HEK293T (cell line): ENCODE results near the gene GALNT16.

Source experiments
- CTCF ChIA-PET: fragments of 350-600 bp; formaldehyde crosslinking; extraction: SDS; loops from one replicate; lab custom pipeline; 2021; ENCODE audit warnings: antibody characterized with exemption, inconsistent platforms; lab: Yijun Ruan, JAX
- POLR2A ChIA-PET: fragments of 350-600 bp; formaldehyde crosslinking; extraction: SDS; loops from one replicate; lab custom pipeline; 2020; ENCODE audit warnings: antibody characterized with exemption, inconsistent platforms; lab: Yijun Ruan, JAX
- DNase-seq: peaks from one replicate; pipeline ENCODE4 v3.0.0; 2012; ENCODE audit warnings: mixed read lengths; ENCODE audit errors: extremely low spot score
- ARNT ChIP-seq: fragments of 450-650 bp; IDR thresholded peaks from 2 replicates; pipeline ENCODE4 v1.6.1; 2017; ENCODE audit warnings: mild to moderate bottlenecking
- BHLHE40 ChIP-seq: fragments of 450-650 bp; IDR thresholded peaks from 2 replicates; pipeline ENCODE4 v1.6.1; 2016; ENCODE audit warnings: mild to moderate bottlenecking, moderate library complexity, borderline replicate concordance
- CTBP1 ChIP-seq: fragments of 450-650 bp; IDR thresholded peaks from 2 replicates; pipeline ENCODE4 v1.6.1; 2016; ENCODE audit warnings: borderline replicate concordance
- ELF4 ChIP-seq: fragments of 450-650 bp; IDR thresholded peaks from 2 replicates; pipeline ENCODE4 v1.6.1; 2017; ENCODE audit warnings: antibody characterized with exemption
- FOXA1 ChIP-seq: fragments of 450-650 bp; IDR thresholded peaks from 2 replicates; pipeline ENCODE4 v1.6.1; 2016; ENCODE audit warnings: mild to moderate bottlenecking
- FOXK2 ChIP-seq: fragments of 450-650 bp; IDR thresholded peaks from 2 replicates; pipeline ENCODE4 v1.6.1; 2016; ENCODE audit warnings: mild to moderate bottlenecking
- FOXM1 ChIP-seq: fragments of 450-650 bp; IDR thresholded peaks from 2 replicates; pipeline ENCODE4 v1.6.1; 2017; ENCODE audit warnings: mild to moderate bottlenecking, borderline replicate concordance
- HDGF ChIP-seq: fragments of 450-650 bp; IDR thresholded peaks from 2 replicates; pipeline ENCODE4 v1.6.1; 2017; ENCODE audit warnings: antibody characterized with exemption, borderline replicate concordance
- L3MBTL2 ChIP-seq: fragments of 450-650 bp; conservative IDR thresholded peaks from 2 replicates; pipeline ENCODE4 v1.6.1; 2016; ENCODE audit warnings: mild to moderate bottlenecking
- LEF1 ChIP-seq: fragments of 450-650 bp; IDR thresholded peaks from 2 replicates; pipeline ENCODE4 v1.6.1; 2017; ENCODE audit warnings: mild to moderate bottlenecking, borderline replicate concordance
- NFRKB ChIP-seq: fragments of 450-650 bp; IDR thresholded peaks from 2 replicates; pipeline ENCODE4 v1.6.1; 2016; ENCODE audit warnings: mild to moderate bottlenecking, moderate library complexity
- PKNOX1 ChIP-seq: fragments of 450-650 bp; IDR thresholded peaks from 2 replicates; pipeline ENCODE4 v1.6.1; 2016
- SP1 ChIP-seq: fragments of 450-650 bp; IDR thresholded peaks from 2 replicates; pipeline ENCODE4 v1.6.1; 2017
- TARDBP ChIP-seq: fragments of 450-650 bp; IDR thresholded peaks from 2 replicates; pipeline ENCODE4 v1.6.1; 2016
- ZNF384 ChIP-seq: fragments of 450-650 bp; IDR thresholded peaks from 2 replicates; pipeline ENCODE4 v1.6.1; 2016

Gene GALNT16

GRCh38 chr14:69303086-69303485 lies 43.1 kb downstream of the GALNT16 start:
- CTCF ChIA-PET, result interaction anchor here (1.3 kb wide), 1 partner anchor 13 kb away, joined by 3 read pairs; no protein-coding TSS in a partner anchor
- TF ChIP-seq NFRKB, result no peak
- POLR2A ChIA-PET, result no interaction called here
- DNase-seq, result no peak

GRCh38 chr14:69312608-69313007 lies 52.6 kb downstream of the GALNT16 start:
- no peak for DNase-seq
- TF ChIP-seq FOXA1 (no peak), LEF1 (no peak), CTBP1 (no peak), NFRKB (no peak), PKNOX1 (no peak)
- ChIA-PET CTCF (no interaction called here), POLR2A (no interaction called here)

GRCh38 chr14:69313176-69313575 lies 53.2 kb downstream of the GALNT16 start:
- DNase-seq, result no peak
- POLR2A ChIA-PET, result no interaction called here
- TF ChIP-seq L3MBTL2, result no peak
- TF ChIP-seq HDGF, result no peak
- TF ChIP-seq ELF4, result no peak
- TF ChIP-seq TARDBP, result no peak
- TF ChIP-seq FOXK2, result no peak
- TF ChIP-seq NFRKB, result no peak
- no peak for TF ChIP-seq FOXM1
- TF ChIP-seq FOXA1, result no peak
- TF ChIP-seq ARNT, result no peak
- no peak for TF ChIP-seq LEF1
- no peak for TF ChIP-seq ZNF384
- no peak for TF ChIP-seq BHLHE40
- TF ChIP-seq CTBP1, result no peak
- no peak for TF ChIP-seq SP1
- CTCF ChIA-PET, result no interaction called here

- ChIA-PET CTCF (no interaction called here), POLR2A (no interaction called here)
- TF ChIP-seq NFRKB, result no peak
- TF ChIP-seq BHLHE40, result no peak
- TF ChIP-seq HDGF, result no peak
- TF ChIP-seq ZNF384, result no peak
- DNase-seq, result no peak
Observed at GRCh38 chr14:69314327-69314726, 54.4 kb downstream of the GALNT16 start.

GRCh38 chr14:69315301-69315700 lies 55.3 kb downstream of the GALNT16 start:
- ChIA-PET CTCF (no interaction called here), POLR2A (no interaction called here)
- TF ChIP-seq BHLHE40 (no peak), PKNOX1 (peak; percentile 74), FOXM1 (no peak), ZNF384 (no peak)
- no peak for DNase-seq

GRCh38 chr14:69316449-69317101 lies 56.6 kb downstream of the GALNT16 start:
- DNase-seq, result no peak
- ChIA-PET CTCF (no interaction called here), POLR2A (interaction anchor here (1.0 kb wide), 1 partner anchor 16 kb away, joined by 3 read pairs; no protein-coding TSS in a partner anchor)
- no peak for TF ChIP-seq CTBP1
- TF ChIP-seq L3MBTL2, result no peak
- TF ChIP-seq NFRKB, result no peak
- no peak for TF ChIP-seq FOXM1
- no peak for TF ChIP-seq TARDBP
- TF ChIP-seq ELF4, result no peak
- no peak for TF ChIP-seq LEF1
- no peak for TF ChIP-seq FOXA1
- TF ChIP-seq FOXK2, result no peak
- TF ChIP-seq PKNOX1, result no peak

GRCh38 chr14:69317102-69317755 lies 57.3 kb downstream of the GALNT16 start:
- TF ChIP-seq LEF1, result no peak
- no peak for TF ChIP-seq ELF4
- TF ChIP-seq ZNF384, result no peak
- TF ChIP-seq HDGF, result no peak
- TF ChIP-seq BHLHE40, result no peak
- TF ChIP-seq PKNOX1, result no peak
- TF ChIP-seq CTBP1, result no peak
- TF ChIP-seq FOXM1, result no peak
- no peak for TF ChIP-seq FOXA1
- POLR2A ChIA-PET, result interaction anchor here (1.0 kb wide), 1 partner anchor 17 kb away, joined by 3 read pairs; no protein-coding TSS in a partner anchor
- DNase-seq, result no peak
- CTCF ChIA-PET, result no interaction called here
